A549 (cell line): ENCODE results near the gene LHFPL2. TPM values are rescaled to one million over a fixed set of nuclear protein-coding genes. Genes with fewer than 3 reads are reported as not detected.

Source experiments
- ATAC-seq, 2 experiments: fragments of 200-7000 bp in 1 of 2; fragments of >200 bp in 1 of 2; cut with Nextera tagmentation in 1 of 2; cut with Tn5 transposase in 1 of 2; 3 replicates each; pipeline versions ENCODE4 v1.8.0 to v1.9.1; 2018 to 2020; ENCODE audit warnings: mild to moderate bottlenecking in 1 of 2, moderate library complexity in 1 of 2
- CTCF ChIA-PET: fragments of 300-600 bp; sonication (Branson Sonifier 250); formaldehyde crosslinking; extraction: SDS; loops from one replicate; lab custom pipeline; 2021; ENCODE audit warnings: antibody characterized with exemption, inconsistent platforms; lab: Yijun Ruan, JAX
- POLR2A ChIA-PET: fragments of 350-600 bp; formaldehyde crosslinking; extraction: SDS; loops from one replicate; lab custom pipeline; 2021; ENCODE audit warnings: antibody characterized with exemption, inconsistent platforms; lab: Yijun Ruan, JAX
- DNase-seq, 2 experiments: peaks; one replicate each; pipeline versions ENCODE4 v3.0.0 to v3.0.0-alpha.2; 2011 to 2016; ENCODE audit warnings: low read depth in 1 of 2, low spot score in 1 of 2
- FAIRE-seq: peaks from 2 replicates; lab custom pipeline; 2011; peaks lifted over from hg19 to GRCh38; lab: Jason Lieb, UNC
- H3K27ac ChIP-seq, 2 experiments: fragments of >200 bp; sonication (Bioruptor Twin); formaldehyde crosslinking; 3 replicates each; pipeline ENCODE4 v1.5.1; 2016 to 2017
- H3K4me1 ChIP-seq: fragments of >200 bp; sonication (Bioruptor Twin); formaldehyde crosslinking; 3 replicates; pipeline ENCODE4 v1.6.1; 2016
- H3K4me2 ChIP-seq: fragments of >200 bp; sonication (Bioruptor Twin); formaldehyde crosslinking; 3 replicates; pipeline ENCODE4 v1.6.1; 2016
- H3K4me3 ChIP-seq: fragments of >200 bp; sonication (Bioruptor Twin); formaldehyde crosslinking; 3 replicates; pipeline ENCODE4 v1.5.1; 2016
- H3K9me3 ChIP-seq: fragments of >200 bp; sonication (Bioruptor Twin); formaldehyde crosslinking; 3 replicates; pipeline ENCODE4 v1.6.1; 2016
- ATOH8 ChIP-seq: fragments of 250-450 bp; sonication (Bioruptor Pico); IDR thresholded peaks from 2 replicates; pipeline ENCODE4 v1.5.0; 2020; ENCODE audit warnings: low read depth, mild to moderate bottlenecking, moderate library complexity
- CTCF ChIP-seq: fragments of >200 bp; sonication (Bioruptor Twin); formaldehyde crosslinking; IDR thresholded peaks from 3 replicates; pipeline ENCODE4 v1.5.1; 2016
- EP300 ChIP-seq, 2 experiments: fragments of >200 bp; sonication (Bioruptor Twin); formaldehyde crosslinking; IDR thresholded peaks; 2 replicates in 1 of 2; 3 replicates in 1 of 2; pipeline ENCODE4 v1.6.1; 2016 to 2017
- FOSL2 ChIP-seq, 2 experiments: fragments of 450-650 bp in 1 of 2; fragments of >200 bp in 1 of 2; sonication (Bioruptor Twin) in 1 of 2; formaldehyde crosslinking; IDR thresholded peaks; 2 replicates each; pipeline versions ENCODE4 v1.5.0 to v1.6.1; 2016 to 2020; ENCODE audit warnings: mild to moderate bottlenecking in 1 of 2, moderate library complexity in 1 of 2
- JUN ChIP-seq, 2 experiments: fragments of >200 bp; sonication (Bioruptor Twin); formaldehyde crosslinking; IDR thresholded peaks; 2 replicates in 1 of 2; 3 replicates in 1 of 2; pipeline ENCODE4 v1.6.1; 2016 to 2017
- JUNB ChIP-seq: fragments of >200 bp; sonication (Bioruptor Twin); formaldehyde crosslinking; IDR thresholded peaks from 2 replicates; pipeline ENCODE4 v1.6.1; 2016
- MAX ChIP-seq: IDR thresholded peaks from 2 replicates; pipeline ENCODE4 v1.6.1; 2012
- RAD21 ChIP-seq, 2 experiments: fragments of >200 bp in 1 of 2; sonication (Bioruptor Twin) in 1 of 2; formaldehyde crosslinking in 1 of 2; IDR thresholded peaks in 1 of 2; conservative IDR thresholded peaks in 1 of 2; 2 replicates in 1 of 2; 3 replicates in 1 of 2; pipeline ENCODE4 v1.6.1; 2012 to 2018; ENCODE audit warnings: inconsistent platforms in 1 of 2
- RARB ChIP-seq: fragments of 250-450 bp; sonication (Bioruptor Pico); IDR thresholded peaks from 2 replicates; pipeline ENCODE4 v1.8.0; 2021; ENCODE audit warnings: mild to moderate bottlenecking, moderate library complexity
- RNF2 ChIP-seq: fragments of 200-600 bp; sonication (generic); IDR thresholded peaks from 2 replicates; pipeline ENCODE4 v1.6.1; 2016; ENCODE audit warnings: low read depth, mild to moderate bottlenecking, antibody characterized with exemption, moderate library complexity, borderline replicate concordance
- SMC3 ChIP-seq: fragments of >200 bp; sonication (Bioruptor Twin); formaldehyde crosslinking; IDR thresholded peaks from 3 replicates; pipeline ENCODE4 v1.6.1; 2018; ENCODE audit warnings: inconsistent platforms
- ZSCAN20 ChIP-seq: fragments of 250-450 bp; sonication (Bioruptor Pico); IDR thresholded peaks from 2 replicates; pipeline ENCODE4 v1.8.0; 2022; ENCODE audit warnings: mild to moderate bottlenecking, moderate library complexity
- WGBS: methylation state at CpG from one replicate; pipeline ENCODE4 v1.1.6; 2017; ENCODE audit errors: missing lambda C conversion rate; 5-methylcytosine and 5-hydroxymethylcytosine counted together
- polyA plus RNA-seq, 4 experiments: library from polyadenylated mRNA; depleted of rRNA in 3 of 4; stranded (reverse); fragments of >200 nt; fragmentation: RNase III in 1 of 4; extraction: RNeasy Plus Mini Kit Qiagen cat#74134 plus additional on column Dnase treatment in 1 of 4; gene quantifications; 2 replicates in 3 of 4; 3 replicates in 1 of 4; pipeline ENCODE4 v1.2.3, GENCODE V29; 2011 to 2017

LHFPL2 gene
- polyA plus RNA-seq, 2 of the 4 experiments (the other 2 are of a cell fraction) = 24.9 to 41.7 TPM

- TF ChIP-seq MAX (no peak), RARB (no peak), RNF2 (no peak), JUN (IDR thresholded peaks at IDR 0.05) (no peak)
- TF ChIP-seq, all 56 proteins: peak for 0
- Histone ChIP-seq H3K4me1 (peaks cover 40% of the 10 kb centered on the region), H3K9me3 (no peaks in the 10 kb centered on the region), H3K4me3 (no peak overlapping the region), H3K27ac (peak overlapping the region; percentile 42 to 77; a peak in 5 of 6 replicates), H3K4me2 (no peak overlapping the region)
- ChIA-PET CTCF (interaction anchor here (0.6 to 3.4 kb wide), 25 partner anchors 10 to 432 kb away, joined by 3 to 23 read pairs (median 4); partner anchors contain the start of gene SCAMP1), POLR2A (interaction anchor here (1.8 kb wide), 1 partner anchor 114 kb away, joined by 5 read pairs; the partner anchor contains the start of gene LHFPL2)
- ATAC-seq = no peak
- DNase-seq = no peak
- 93% methylated on average over 21 of the region's 24 CpGs for WGBS
- FAIRE-seq = no peak
Observed at GRCh38 chr5:78534148-78534904, 114.2 kb downstream of the LHFPL2 start.

- TF ChIP-seq CTCF = peak; percentile 41
- no peak for TF ChIP-seq ZSCAN20 (CRISPR knock-in tag)
- TF ChIP-seq RAD21 (conservative IDR thresholded peaks at IDR 0.05 in 1 of 2, IDR thresholded peaks at IDR 0.05 in 1 of 2) = peak; percentile 37 to 39; a peak in 4 of 5 replicates
- TF ChIP-seq SMC3 = peak; percentile 34; the same call in 1 of the 3 replicates
- FAIRE-seq (no peak), DNase-seq (peak; percentile 26 to 45), ATAC-seq (peak; percentile 31 to 58; a peak in 3 of 6 replicates)
- ChIA-PET POLR2A (interaction anchor here (1.8 kb wide), 1 partner anchor 115 kb away, joined by 5 read pairs; the partner anchor contains the start of gene LHFPL2), CTCF (interaction anchor here (0.6 to 3.4 kb wide), 21 partner anchors 9 to 433 kb away, joined by 3 to 23 read pairs (median 5); no protein-coding TSS in a partner anchor)
- Histone ChIP-seq H3K4me3 (no peak overlapping the region), H3K27ac (peak overlapping the region in 1 of 2 experiments; percentile 77; a peak in 3 of 6 replicates), H3K9me3 (no peaks in the 10 kb centered on the region), H3K4me2 (no peak overlapping the region), H3K4me1 (peaks cover 44% of the 10 kb centered on the region)
- WGBS = 58% methylated on average over 3 of the region's 3 CpGs
Observed at GRCh38 chr5:78533356-78533755, 115.2 kb downstream of the LHFPL2 start.

- FAIRE-seq (peak; percentile 7), ATAC-seq (peak; percentile 66 to 67), DNase-seq (peak; percentile 33 to 75)
- Histone ChIP-seq H3K27ac (peak overlapping the region; percentile 86 to 90), H3K9me3 (no peaks in the 10 kb centered on the region), H3K4me1 (peaks cover 68% of the 10 kb centered on the region), H3K4me2 (peak overlapping the region; percentile 73), H3K4me3 (no peak overlapping the region)
- POLR2A ChIA-PET = interaction anchor here (1.3 kb wide), 1 partner anchor 455 kb away, joined by 4 read pairs; the partner anchor contains the start of gene ARSB
- CTCF ChIA-PET = no interaction called here
- TF ChIP-seq ATOH8 (no peak), JUN (IDR thresholded peaks at IDR 0.05) (no peak), EP300 (IDR thresholded peaks at IDR 0.05) (peak; percentile 15 to 27; a peak in 2 of 5 replicates), JUNB (peak; percentile 56; the same call in 1 of the 2 replicates), ZSCAN20 (CRISPR knock-in tag) (no peak), FOSL2 (IDR thresholded peaks at IDR 0.05) (0 out of 2 replicates have a peak, but pooled peaks have one; percentile 61), FOSL2 (CRISPR knock-in tag; IDR thresholded peaks at IDR 0.05) (peak; percentile 71)
- WGBS = 23% methylated on average over 3 of the region's 3 CpGs
Observed at GRCh38 chr5:78530342-78531096, 118.1 kb downstream of the LHFPL2 start.
